ENCODE data around the gene GNAS.
"Not testable (repeated sequence)": the region's sequence is repeated elsewhere in the genome, so short reads cannot be mapped to it uniquely, and the experiment has no call there.

Gene GNAS

GRCh38 chr20:58826271-58826670 is 26.2 kb upstream of the GNAS start:
- no peak for DNase-seq

DNA sequence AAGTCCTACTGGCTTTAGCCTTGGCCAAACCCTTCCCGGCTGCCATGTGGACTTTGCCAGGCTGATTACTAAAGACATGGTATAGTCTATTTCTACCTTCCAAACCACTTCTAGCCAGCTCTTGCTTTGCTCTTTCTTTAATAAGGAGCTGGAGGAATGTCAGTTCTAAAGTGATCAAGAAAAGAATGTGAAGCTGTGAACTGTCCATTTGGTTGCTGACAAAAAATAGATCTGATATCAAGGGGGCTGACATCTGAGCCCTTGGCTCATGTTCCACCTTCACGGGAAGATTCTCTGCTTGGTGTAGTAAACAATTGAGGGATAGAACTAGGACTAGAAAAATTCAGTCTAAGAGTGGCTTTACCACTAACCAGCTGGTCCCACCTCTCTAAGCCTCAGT is 24.4 kb upstream of the GNAS start:
- no peak for DNase-seq

GRCh38 chr20:58828804-58829203 is 23.7 kb upstream of the GNAS start:
- not testable (repeated sequence) for DNase-seq

DNA sequence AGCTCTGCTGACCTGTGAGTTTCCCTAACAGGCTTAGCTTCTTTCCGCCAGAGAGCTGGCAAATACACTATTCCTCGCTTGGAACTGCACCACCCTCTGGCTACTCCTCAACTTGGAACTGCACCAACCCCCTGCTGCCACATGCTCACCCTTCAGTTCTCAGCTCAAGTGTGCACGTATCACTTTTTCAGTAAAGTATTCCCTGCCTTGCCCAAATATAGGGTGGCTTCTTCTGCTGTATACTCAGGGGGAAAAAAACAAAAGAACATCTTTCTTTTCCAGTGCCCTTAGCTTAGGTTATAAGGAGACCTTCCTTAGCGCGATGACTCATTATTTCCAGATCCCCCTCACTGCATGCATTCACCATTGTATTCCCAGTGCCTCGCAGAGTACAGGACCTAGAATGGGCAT is 23.0 kb upstream of the GNAS start:
- DNase-seq: peak in 14 of 56 donors; percentile 6 to 40 (median 16)

DNA sequence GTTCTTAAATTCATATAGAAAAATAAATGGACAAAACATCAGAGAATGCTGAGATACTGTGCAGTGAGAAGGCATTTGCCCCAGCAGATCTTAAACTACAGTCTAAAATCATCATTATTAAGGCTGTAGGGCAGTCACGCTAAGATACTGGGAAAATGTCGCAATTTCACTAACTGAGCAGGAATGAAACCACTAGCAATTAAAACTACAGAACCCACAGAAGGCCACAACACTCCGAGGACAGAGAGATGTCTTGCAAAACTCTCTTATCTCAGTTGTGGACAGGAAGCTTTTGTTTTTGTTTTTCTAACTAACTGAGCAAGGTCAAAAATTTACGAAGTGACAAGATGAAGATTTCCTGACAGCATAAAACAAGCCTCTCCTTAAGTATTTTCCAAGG is 20.1 kb upstream of the GNAS start:
- no peak for DNase-seq

DNA sequence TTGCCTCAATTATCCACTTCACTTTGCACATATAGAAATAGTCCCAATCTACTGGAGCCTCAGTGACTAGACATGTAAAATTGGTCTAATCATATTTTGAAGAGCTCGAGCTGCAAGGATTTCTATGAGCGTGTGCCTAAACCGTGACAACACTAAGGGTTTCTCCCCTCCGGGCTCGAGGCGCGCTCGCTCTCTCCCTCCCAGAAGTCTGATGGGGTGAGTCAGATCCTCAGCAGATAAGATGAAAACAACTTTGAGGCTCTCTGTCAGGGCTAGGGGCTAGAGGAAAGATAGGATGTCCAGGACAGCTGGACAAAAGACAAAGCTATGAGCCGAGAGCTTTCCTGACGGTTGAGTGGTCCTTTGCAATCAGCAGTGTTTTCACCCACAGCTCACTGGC is 18.6 kb upstream of the GNAS start:
- DNase-seq: no peak

DNA sequence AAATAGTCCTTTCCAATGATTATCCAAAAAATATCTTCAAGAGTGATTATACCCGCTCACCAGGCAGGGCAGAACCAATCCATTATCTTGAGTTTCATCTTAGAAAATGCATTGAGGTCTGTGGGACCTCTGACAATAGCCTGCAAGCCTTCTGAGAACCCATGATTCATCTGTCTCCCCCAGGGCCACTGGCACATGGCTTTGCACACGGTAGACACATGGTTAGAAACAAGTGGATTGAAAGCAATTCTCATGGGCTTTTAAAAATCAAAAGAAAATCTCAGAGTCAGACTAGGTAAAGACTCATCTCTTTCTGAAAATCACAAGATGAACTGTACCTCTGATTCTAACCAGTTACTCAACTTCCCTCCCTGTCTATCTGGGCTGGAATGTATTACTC is 17.3 kb upstream of the GNAS start:
- DNase-seq: no peak

DNA sequence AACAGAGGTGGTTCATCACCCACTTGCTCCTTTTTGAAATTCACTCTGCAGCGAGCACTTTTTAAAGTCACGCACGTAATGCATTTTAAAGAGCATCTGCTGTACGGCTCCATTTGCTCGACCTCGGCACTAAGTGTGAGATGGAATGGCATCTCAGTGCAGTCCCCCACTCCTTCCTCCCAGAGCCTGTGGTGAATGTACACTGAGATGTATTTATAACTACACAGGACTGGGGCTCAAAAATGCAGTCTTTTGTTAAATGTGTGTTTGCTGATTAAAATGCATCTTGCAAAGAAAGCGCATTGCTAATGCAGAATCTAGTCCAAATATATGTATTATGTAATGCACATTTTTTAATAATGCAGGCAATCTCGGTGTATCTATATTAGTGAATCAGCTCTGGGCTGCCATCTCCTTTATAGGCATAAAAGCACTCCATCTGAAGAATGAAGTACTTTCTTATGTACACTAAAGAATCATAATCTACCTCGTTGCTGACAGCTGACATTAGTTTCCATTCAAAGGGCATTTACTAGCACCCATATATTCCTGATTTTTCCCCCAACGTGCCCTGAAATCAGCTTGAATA is 15.8 kb upstream of the GNAS start:
- no peak for DNase-seq

GRCh38 chr20:58837717-58838116 is 14.8 kb upstream of the GNAS start:
- no peak for DNase-seq

DNA sequence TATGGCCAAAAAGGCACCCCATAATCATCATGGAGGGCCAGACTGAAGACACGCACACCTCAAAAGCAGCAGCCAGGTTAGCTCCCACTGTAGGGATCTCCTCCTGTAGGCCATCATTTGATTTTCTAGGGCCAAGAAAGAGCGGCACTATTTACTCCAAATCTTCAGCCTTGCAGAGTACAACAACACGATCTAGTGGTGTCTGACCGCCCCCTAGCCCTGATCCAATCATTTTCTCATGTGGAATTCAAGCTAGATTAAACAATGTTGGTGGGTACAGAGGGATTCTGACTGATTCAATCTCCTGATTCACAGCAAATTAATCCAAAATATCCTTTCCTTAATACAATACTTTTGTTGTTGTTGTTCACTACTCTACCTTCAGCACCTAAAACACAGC is 14.3 kb upstream of the GNAS start:
- DNase-seq: no peak

DNA sequence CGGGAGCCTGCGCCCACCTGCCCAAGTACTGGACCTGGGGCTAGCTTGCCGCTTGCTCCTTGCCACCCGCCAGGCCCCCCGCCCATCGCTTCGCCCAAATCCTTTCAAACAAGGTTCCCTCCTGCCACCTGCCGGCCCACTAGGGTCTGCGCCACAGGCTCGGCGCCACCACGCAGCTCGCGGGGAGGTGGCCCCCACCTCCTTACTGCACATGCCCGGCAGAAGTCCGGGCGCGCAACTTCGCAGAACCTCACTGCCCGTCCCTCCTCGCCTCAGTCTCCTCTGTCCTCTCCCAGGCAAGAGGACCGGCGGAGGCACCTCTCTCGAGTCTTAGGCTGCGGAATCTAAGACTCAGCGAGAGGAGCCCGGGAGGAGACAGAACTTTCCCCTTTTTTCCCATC is 13.0 kb upstream of the GNAS start:
- DNase-seq: peak in 19 of 56 donors; percentile 4 to 56 (median 17)

GRCh38 chr20:58839991-58840747 is 12.3 kb upstream of the GNAS start:
- DNase-seq: no peak

GRCh38 chr20:58840816-58841538 is 11.5 kb upstream of the GNAS start:
- DNase-seq: no peak

GRCh38 chr20:58841539-58842264 is 10.8 kb upstream of the GNAS start:
- DNase-seq: no peak

DNA sequence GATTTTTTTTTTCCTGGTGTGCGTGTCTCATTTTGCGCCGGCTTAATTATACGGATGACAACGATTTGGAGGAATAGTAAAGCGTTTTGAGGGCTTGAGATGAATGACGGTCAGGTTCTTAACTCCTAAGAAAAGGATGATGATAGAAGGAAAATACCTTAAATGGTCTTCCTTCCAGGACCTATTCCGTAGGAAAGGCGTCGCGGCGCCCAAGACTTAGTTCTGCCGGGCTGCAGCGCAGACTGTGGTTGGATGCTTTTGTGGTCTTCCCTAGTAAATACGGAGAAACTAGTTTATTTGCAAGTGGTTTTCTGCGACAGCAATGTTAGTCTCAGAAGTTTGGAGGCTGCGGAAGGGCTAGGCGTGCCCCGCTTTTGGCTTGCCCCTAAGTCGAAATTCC is 10.2 kb upstream of the GNAS start:
- no peak for DNase-seq

- no peak for DNase-seq
These were observed 9.4 kb upstream of the GNAS start for GRCh38 chr20:58843128-58843556.

GRCh38 chr20:58845706-58846105 is 6.8 kb upstream of the GNAS start:
- DNase-seq: no peak

- no peak for DNase-seq
These were observed 5.1 kb upstream of the GNAS start for GRCh38 chr20:58847463-58847862.

- DNase-seq: peak in 50 of 56 donors; percentile 5 to 81 (median 53)
These were observed 1.8 kb upstream of the GNAS start, which contains the start of gene GNAS-AS1 for GRCh38 chr20:58850693-58851174. Gene GNAS-AS1, minus strand, starts transcription at chr20:58850902.

GRCh38 chr20:58851221-58851968 is 1.1 kb upstream of the GNAS start:
- no peak for DNase-seq

DNA sequence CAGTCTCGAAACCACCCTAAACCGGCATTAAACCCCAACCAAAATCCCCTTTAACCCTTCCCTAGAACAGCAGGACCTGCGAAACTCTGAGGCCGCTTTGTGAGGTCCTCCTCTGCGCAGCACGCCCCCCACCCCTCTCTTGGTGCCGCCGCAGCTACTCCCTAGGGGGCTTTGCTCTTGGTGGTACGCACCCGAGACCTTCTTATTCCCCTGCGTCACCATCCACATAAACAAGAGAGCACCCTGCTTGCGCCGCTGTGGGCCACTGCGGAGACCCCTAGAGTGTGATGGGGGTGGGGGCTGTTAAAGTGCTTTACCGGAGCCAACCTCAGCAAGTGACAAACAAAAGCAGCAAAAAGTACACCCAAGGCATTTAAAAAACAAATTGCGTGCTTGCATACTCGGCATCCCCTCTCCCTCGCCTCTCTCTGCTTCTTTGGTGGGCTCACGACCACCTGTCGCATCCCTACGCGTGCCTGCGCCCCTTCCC is 502 bp upstream of the GNAS start:
- no peak for DNase-seq

Data from nucleus accumbens (tissue), 56 donors.